Measurements from ENCODE around the gene ADAM30.

- no peak for TF ChIP-seq CTCF (conservative IDR thresholded peaks at IDR 0.05 in 1 of 2, IDR thresholded peaks at IDR 0.05 in 1 of 2; ENCODE audit: extremely low read depth in 1 of 2, insufficient read depth in 1 of 2, low read depth in 1 of 2, low read length in 2 of 2)
- no peak for TF ChIP-seq EZH2 (IDR thresholded peaks at IDR 0.05; ENCODE audit: borderline replicate concordance, low read length)
These were observed 28.1 kb downstream of the ADAM30 start for GRCh38 chr1:119868176-119868575.

All from mammary epithelial cell (primary cell).